Right lobe of liver (tissue), 6 donors: ENCODE results near the gene DCST1. TPM values are rescaled to one million over a fixed set of nuclear protein-coding genes. Genes with fewer than 3 reads are reported as not detected.
A peak's percentile ranks its signal among the peaks of the same experiment; 100 is the strongest.

Source experiments
- ATAC-seq, 4 donors: fragments of 200-7000 bp; cut with Tn5 transposase; one replicate each; pipeline ENCODE4 v1.9.1; 2020; ENCODE audit warnings: mild to moderate bottlenecking in 4 of 4, moderate library complexity in 4 of 4
- DNase-seq, 3 donors: peaks; one replicate each; pipeline ENCODE4 v3.0.0-alpha.2; 2020
- H3K27ac ChIP-seq, 3 donors: fragments of 200-600 bp; one replicate each; pipeline ENCODE4 v1.8.0; 2022
- H3K27me3 ChIP-seq, 2 donors: fragments of 200-600 bp; one replicate each; pipeline ENCODE4 v1.8.0; 2022
- H3K36me3 ChIP-seq, 4 donors: fragments of 200-600 bp; sonication (generic) in 1 of 4; one replicate each; pipeline versions ENCODE4 v1.5.1 to v1.8.0; 2017 to 2022; ENCODE audit warnings: control low read depth in 1 of 4
- H3K4me1 ChIP-seq, 4 donors: fragments of 200-600 bp; sonication (generic) in 1 of 4; one replicate each; pipeline versions ENCODE4 v1.5.1 to v1.8.0; 2017 to 2022; ENCODE audit warnings: control low read depth in 1 of 4
- H3K4me3 ChIP-seq, 3 donors: fragments of 200-600 bp; one replicate each; pipeline ENCODE4 v1.8.0; 2022
- H3K9me3 ChIP-seq, 4 donors: fragments of 200-600 bp; sonication (generic) in 1 of 4; one replicate each; pipeline versions ENCODE4 v1.5.1 to v1.8.0; 2017 to 2022; ENCODE audit warnings: control low read depth in 1 of 4
- CTCF ChIP-seq, 4 donors: fragments of 200-600 bp in 3 of 4; fragments of 450-650 bp in 1 of 4; IDR thresholded peaks; one replicate each; pipeline versions ENCODE4 v1.5.1 to v1.8.0; 2016 to 2022; ENCODE audit warnings: antibody characterized with exemption in 4 of 4, mild to moderate bottlenecking in 2 of 4
- POLR2A ChIP-seq: fragments of 450-650 bp; IDR thresholded peaks from one replicate; pipeline ENCODE4 v1.6.1; 2017; ENCODE audit warnings: antibody characterized with exemption, mild to moderate bottlenecking
- WGBS: methylation state at CpG from one replicate; pipeline ENCODE4 v1.1.6; 2018; ENCODE audit warnings: low coverage, low lambda C conversion rate; ENCODE audit not compliant: insufficient coverage; ENCODE audit errors: missing lambda C conversion rate; 5-methylcytosine and 5-hydroxymethylcytosine counted together
- intact Hi-C, 2 donors: fragments of 100-400 bp; cut with DNase I; formaldehyde crosslinking; loops; one replicate each; pipeline versions ENCODE4 v1.11.2 to v1.14.1; 2022
- total RNA-seq, 6 experiments: library from RNA; depleted of rRNA in 2 of 6; stranded (reverse); fragments of >200 nt in 2 of 6; fragmentation: NEBNext Ultra II Directional in 3 of 6; extraction: Animal tissue kit (Norgen Biotek cat#: 25700) in 3 of 6; gene quantifications; one replicate each; pipeline versions ENCODE4 v1.1.0 to v1.2.4, GENCODE V29; 2016 to 2023
- donor health status: DM: no; HTN: yes; CAD: no.
- donor health status: DM: no; HTN: no; CAD: no.
- donor health status: DM: no; HTN: no; CAD: no.
- donor health status: DM: no; HTN: yes; CAD: no.
- donor health status: DM: no; HTN: yes; CAD: no.

The DCST1 gene
- total RNA-seq, 6 experiments from 2014 or later: not detected

- TF ChIP-seq CTCF (IDR thresholded peaks at IDR 0.05): peak in 2 of 4 donors; percentile 14 to 16
- TF ChIP-seq POLR2A: no peak
- WGBS: 26% methylated on average over 15 of the region's 21 CpGs
- ATAC-seq: no peak
- peak; percentile 54 to 74 (median 55) for DNase-seq
- no peak overlapping the region for H3K27ac ChIP-seq
- no peaks in the 10 kb centered on the region for H3K36me3 ChIP-seq
- intact Hi-C loops: no loop called here
- peaks cover 0 to 50% (median 22%) of the 10 kb centered on the region in 4 donors for H3K4me1 ChIP-seq
- H3K9me3 ChIP-seq: no peaks in the 10 kb centered on the region
- H3K27me3 ChIP-seq: peaks cover 18 to 33% of the 10 kb centered on the region in 2 donors
- peak overlapping the region; percentile 61 to 75 (median 62) for H3K4me3 ChIP-seq
Observed at GRCh38 chr1:155083865-155084721, 50.5 kb downstream of the DCST1 start.

GRCh38 chr1:155084722-155085503 lies 51.3 kb downstream of the DCST1 start:
- intact Hi-C loops: no loop called here
- Histone ChIP-seq H3K4me1 (peaks cover 0 to 42% (median 19%) of the 10 kb centered on the region in 4 donors), H3K9me3 (no peaks in the 10 kb centered on the region), H3K36me3 (no peaks in the 10 kb centered on the region), H3K4me3 (peak overlapping the region; percentile 61 to 75 (median 62)), H3K27ac (peak overlapping the region; percentile 65 to 89 (median 80)), H3K27me3 (peaks cover 18 to 29% of the 10 kb centered on the region in 2 donors)
- TF ChIP-seq CTCF (IDR thresholded peaks at IDR 0.05) (peak; percentile 71 to 96 (median 90)), POLR2A (peak; percentile 56)
- 0% methylated on average over 15 of the region's 67 CpGs for WGBS
- ATAC-seq (peak; percentile 81 to 90 (median 85)), DNase-seq (peak; percentile 94 to 96 (median 96))

DNA sequence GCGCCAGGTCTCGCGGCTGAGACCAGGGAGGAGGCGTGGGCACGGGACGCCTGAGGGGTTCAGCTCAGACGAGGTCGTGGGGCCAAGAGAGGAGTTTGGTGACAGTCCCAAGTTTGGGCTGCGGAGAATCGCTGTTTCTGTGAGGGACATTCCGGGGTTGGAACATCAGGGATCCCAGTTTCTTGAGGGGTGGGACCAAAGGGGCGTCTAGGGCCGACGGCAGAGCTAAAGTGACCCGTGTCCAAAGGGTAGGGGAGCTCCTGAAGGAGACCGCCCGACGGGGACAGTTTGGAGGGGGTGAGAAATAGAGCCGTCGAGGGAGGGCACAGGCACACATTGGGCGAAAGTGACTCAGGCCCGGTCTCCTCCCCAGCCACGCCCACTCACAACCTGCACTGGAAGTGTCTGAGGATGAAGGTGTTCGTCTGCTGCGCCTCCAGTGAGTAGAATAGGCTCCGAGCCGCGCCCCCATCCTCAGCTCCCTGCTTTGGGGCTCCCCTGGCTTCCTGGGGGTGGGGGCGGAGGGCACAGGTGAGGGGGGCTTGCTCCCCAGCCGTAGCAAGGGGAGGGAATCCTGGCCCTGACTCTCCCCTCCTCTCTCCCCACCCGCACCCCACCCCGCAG lies 52.0 kb downstream of the DCST1 start:
- Histone ChIP-seq H3K36me3 (no peaks in the 10 kb centered on the region), H3K4me1 (peaks cover 0 to 36% (median 19%) of the 10 kb centered on the region in 4 donors), H3K27ac (peak overlapping the region; percentile 8 to 89 (median 80)), H3K27me3 (peaks cover 11 to 23% of the 10 kb centered on the region in 2 donors), H3K9me3 (no peaks in the 10 kb centered on the region), H3K4me3 (peak overlapping the region; percentile 61 to 75 (median 62))
- intact Hi-C loops: no loop called here
- DNase-seq (peak; percentile 74 to 84 (median 74)), ATAC-seq (peak; percentile 43 to 59 (median 52))
- TF ChIP-seq CTCF (IDR thresholded peaks at IDR 0.05) (no peak), POLR2A (no peak)
- WGBS: 1% methylated on average over 14 of the region's 32 CpGs

GRCh38 chr1:155086128-155086741 lies 52.6 kb downstream of the DCST1 start:
- DNase-seq (peak; percentile 58 to 78 (median 75)), ATAC-seq (peak; percentile 18 to 37 (median 31))
- peak overlapping the region in 1 of 3 donors; percentile 89 for H3K27ac ChIP-seq
- peak overlapping the region; percentile 61 to 75 (median 62) for H3K4me3 ChIP-seq
- peaks cover 0 to 36% (median 19%) of the 10 kb centered on the region in 4 donors for H3K4me1 ChIP-seq
- H3K27me3 ChIP-seq: peaks cover 6 to 17% of the 10 kb centered on the region in 2 donors
- no peaks in the 10 kb centered on the region for H3K9me3 ChIP-seq
- intact Hi-C loops: no loop called here
- WGBS: 0% methylated on average over 1 of the region's 24 CpGs
- no peaks in the 10 kb centered on the region for H3K36me3 ChIP-seq
- peak; percentile 94 to 98 (median 96) for TF ChIP-seq CTCF (IDR thresholded peaks at IDR 0.05)
- TF ChIP-seq POLR2A: no peak
